GM12874 (cell line): ENCODE measurements around the gene LRMDA.

Experiments
- TF ChIP-seq, protein P1 (sequence below): IDR thresholded peaks from 2 replicates; pipeline ENCODE4 v1.5.1; 2011; ENCODE audit warnings: low read depth, mild to moderate bottlenecking, control low read depth, low read length, moderate library complexity; ENCODE audit not compliant: insufficient read depth

LRMDA gene

DNA sequence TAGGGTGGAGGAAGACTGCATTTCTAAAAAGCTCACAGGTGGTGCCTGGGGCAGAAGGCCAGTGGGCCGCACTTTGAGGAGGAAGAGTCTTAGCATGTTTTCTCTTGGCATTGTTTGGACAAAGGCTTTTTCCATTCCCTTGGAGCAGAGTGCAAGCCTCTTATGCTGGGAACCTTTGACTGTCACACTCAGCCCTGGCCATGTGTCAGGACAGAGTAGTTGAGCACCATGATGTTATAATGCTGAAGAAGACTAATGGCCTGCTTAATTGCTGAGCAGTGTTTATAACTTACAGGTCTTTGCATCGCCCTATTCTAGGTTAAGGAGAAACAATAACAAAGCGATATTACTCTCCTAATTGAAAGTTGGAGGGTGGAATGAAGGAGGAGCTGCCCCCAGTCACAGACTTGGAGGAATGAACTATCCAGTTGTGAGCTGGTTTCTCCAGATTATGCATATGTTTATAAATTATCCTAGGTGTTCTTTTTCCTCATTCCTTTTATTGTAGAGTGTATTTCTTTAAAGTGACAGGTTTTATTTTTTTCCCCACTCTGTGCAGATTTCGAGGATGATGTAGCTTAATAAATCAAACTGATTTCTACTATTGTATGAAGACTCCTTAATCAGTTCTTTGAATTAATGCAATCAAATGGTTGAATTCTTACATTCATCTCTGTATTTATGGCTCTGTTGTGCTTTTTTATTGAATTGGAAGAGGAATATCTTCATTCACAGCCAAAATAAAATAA lies 767.0 kb downstream of the LRMDA start:
- TF ChIP-seq, protein P1, sequence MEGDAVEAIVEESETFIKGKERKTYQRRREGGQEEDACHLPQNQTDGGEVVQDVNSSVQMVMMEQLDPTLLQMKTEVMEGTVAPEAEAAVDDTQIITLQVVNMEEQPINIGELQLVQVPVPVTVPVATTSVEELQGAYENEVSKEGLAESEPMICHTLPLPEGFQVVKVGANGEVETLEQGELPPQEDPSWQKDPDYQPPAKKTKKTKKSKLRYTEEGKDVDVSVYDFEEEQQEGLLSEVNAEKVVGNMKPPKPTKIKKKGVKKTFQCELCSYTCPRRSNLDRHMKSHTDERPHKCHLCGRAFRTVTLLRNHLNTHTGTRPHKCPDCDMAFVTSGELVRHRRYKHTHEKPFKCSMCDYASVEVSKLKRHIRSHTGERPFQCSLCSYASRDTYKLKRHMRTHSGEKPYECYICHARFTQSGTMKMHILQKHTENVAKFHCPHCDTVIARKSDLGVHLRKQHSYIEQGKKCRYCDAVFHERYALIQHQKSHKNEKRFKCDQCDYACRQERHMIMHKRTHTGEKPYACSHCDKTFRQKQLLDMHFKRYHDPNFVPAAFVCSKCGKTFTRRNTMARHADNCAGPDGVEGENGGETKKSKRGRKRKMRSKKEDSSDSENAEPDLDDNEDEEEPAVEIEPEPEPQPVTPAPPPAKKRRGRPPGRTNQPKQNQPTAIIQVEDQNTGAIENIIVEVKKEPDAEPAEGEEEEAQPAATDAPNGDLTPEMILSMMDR, result no peak

DNA sequence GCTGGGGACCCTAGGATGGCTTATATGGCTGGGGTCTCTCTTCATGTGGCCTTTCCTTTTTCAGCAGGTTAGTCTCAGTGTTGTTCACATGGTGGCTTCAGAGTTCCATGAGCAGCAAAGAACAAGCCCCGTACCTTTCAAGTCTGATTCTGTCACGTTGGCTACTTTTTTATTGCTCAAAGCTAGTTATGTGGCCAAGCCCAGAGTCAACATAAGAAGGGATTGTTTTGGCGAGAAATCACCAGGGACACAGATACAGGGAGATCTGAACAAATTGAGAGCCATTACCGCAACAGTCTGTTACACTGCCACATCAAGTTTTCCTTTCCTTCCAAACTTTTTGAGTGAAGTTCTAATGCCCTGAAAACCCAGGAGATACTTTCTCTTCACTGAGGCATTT lies 770.5 kb downstream of the LRMDA start:
- TF ChIP-seq, protein P1, result no peak

DNA sequence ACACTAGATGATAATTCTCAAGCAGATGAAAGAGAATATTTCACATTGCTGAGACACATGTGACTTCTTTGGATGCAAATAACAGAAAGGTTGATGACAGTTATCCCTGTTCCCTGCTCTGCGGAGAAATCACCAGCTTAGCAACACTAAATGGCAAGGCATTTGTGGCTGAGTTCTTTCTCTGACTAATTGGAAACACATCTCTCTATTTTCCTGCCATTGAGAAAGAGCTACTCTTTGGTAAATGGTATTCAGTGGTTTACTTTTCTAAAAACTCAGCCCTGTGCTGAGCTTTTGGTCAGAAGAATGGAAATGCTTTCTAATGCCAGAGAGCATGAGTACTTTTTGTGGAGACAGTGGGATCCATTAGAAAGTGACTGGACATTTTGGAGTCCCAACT lies 771.4 kb downstream of the LRMDA start:
- TF ChIP-seq, protein P1, result no peak

DNA sequence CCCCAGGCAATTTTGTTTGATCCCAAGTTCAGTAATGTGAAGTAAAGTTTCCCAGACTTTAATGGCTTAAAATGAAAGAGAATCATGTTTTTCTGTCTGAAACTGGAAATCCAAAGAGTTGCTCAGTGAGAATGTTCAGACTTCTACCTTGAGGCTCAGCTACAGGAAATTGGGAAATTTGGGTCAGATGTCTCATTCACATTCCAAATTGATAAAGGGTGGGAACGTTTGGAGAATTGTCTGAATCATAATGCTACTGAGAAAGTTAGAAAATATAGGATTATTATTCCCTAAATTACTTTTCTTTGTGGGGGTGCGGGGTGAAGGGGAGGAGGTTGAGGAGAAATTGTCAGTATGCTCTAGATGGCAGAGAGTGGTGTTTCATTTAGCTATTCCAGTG lies 773.9 kb downstream of the LRMDA start:
- TF ChIP-seq, protein P1, result no peak

DNA sequence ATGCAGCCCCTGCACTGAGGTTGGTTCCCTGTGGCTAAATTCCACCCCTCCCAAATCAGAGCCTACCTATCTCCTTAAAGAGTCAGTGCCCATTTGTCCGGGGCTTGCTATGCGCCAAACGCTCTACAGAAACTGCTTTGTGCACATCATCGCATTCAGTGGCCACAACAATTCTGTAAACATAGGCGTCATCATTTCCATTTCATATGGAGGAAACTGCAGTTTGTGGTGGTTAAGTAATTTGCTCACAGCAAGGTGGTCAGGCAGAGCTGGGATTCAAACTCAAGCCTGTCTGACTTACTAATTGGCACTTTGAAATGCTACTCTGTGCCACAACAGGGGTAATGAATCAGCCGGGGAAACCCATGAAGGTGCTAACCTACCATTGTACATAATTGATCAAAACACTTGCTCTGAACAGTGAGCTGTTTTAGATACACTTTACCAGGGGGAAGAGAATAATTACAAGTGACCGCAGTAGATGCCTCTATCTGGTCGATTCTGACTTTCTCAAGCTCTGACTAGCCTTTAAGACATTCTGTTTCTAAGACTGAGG lies 775.5 kb downstream of the LRMDA start:
- TF ChIP-seq, protein P1, result no peak

DNA sequence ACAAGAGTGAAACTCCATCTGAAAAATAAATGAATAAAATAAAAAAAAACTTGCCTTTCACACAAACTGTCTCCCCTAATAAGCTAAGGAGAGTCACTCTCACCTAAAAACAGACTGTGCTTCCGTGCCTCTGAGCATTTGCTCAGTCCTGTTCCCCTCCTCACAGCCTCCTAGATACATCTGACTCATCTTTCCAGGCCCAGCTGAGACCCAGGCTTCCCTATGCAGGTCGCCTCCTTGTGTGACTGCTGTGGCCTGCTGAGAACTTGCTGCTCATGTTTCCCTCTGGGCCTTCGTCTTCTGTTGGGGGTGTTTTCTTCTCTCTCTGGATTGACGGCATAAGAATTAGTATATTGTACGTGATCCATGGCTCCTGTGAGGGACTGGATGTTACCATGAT lies 777.7 kb downstream of the LRMDA start:
- TF ChIP-seq, protein P1, result no peak

DNA sequence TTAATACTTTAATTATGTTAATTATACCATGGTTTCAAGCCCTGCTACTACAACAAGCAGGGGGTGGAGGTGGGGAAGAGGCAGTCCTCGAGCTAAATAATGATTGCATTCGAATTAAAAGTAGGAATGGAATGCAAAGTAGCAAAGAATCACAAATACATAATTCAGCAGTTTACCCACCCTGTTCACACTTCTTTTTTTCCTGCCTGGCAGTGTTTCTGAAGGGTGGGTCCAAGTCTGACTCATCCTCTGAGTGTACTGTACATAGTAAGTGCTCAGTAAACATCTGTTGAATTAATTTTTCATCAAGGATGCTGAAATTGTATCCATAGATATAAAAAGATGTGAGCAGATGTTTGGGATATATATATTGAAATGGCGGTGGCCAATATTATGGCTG lies 778.8 kb downstream of the LRMDA start:
- TF ChIP-seq, protein P1, result no peak
